PC-3 (cell line): ENCODE data around the gene PRKAR1B.

Experiments
- CTCF ChIP-seq: fragments of 300-600 bp; sonication (generic); conservative IDR thresholded peaks from 2 replicates; pipeline ENCODE4 v1.5.1; 2017; ENCODE audit warnings: antibody characterized with exemption, low read depth, mild to moderate bottlenecking, low read length
- EZH2 ChIP-seq: fragments of 300-600 bp; sonication (generic); IDR thresholded peaks from one replicate; pipeline ENCODE4 v1.6.1; 2017; ENCODE audit warnings: antibody characterized with exemption, mild to moderate bottlenecking, low read length; ENCODE audit not compliant: unreplicated experiment
- EZH2phosphoT487 ChIP-seq: fragments of 300-600 bp; sonication (generic); IDR thresholded peaks from 2 replicates; pipeline ENCODE4 v1.6.1; 2018; ENCODE audit warnings: mild to moderate bottlenecking, antibody characterized with exemption, low read length, borderline replicate concordance

DNA sequence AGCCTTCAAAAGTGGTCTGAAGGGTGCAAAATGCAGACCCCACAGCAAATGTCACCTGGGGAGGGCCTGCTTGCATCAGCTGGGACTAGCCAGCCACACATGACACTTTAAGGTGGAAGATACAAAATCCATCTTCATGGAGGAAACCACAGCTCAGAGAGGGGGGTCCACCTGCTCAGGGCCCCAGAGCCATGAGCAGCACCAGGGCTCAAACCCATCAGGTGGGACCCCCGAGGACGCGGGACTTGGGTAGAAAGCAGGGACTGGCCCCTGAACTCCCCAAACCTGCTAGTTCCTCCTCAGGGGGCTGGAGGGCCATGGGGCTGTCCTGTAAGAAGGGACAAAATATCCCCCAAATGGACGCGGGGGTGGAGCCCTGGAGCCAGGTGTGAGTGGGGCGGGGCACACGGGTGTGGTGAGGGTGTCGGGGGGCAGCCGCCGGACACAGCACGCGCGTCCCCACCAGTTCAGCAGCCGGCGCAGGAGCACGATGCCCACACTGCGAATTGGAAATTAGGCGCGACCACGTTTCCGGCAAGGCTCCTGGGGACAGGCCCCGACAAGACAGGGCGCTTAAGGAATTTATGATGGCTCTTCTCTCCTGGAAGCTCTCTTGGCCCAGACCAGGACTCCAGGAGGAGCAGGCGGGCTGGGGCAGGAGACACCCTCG is 215.5 kb downstream of the PRKAR1B start:
- no peak for TF ChIP-seq CTCF
- TF ChIP-seq EZH2phosphoT487 = no peak
- no peak for TF ChIP-seq EZH2
